K562 (cell line): Measurements from ENCODE around the gene FANCG. TPM values are rescaled to one million over a fixed set of nuclear protein-coding genes. Genes with fewer than 3 reads are reported as not detected.

Source experiments
- ARHGAP35 ChIP-seq: fragments of 450-650 bp; IDR thresholded peaks from 2 replicates; pipeline ENCODE4 v1.6.1; 2018; ENCODE audit not compliant: partially characterized antibody
- CREB1 ChIP-seq, 2 experiments: sonication (generic) in 1 of 2; formaldehyde crosslinking in 1 of 2; IDR thresholded peaks; 2 replicates each; pipeline versions ENCODE4 v1.6.1 to v1.8.0; 2012 to 2022; ENCODE audit warnings: inconsistent platforms in 1 of 2, mild to moderate bottlenecking in 1 of 2, missing genetic modification reagents in 1 of 2, moderate library complexity in 1 of 2
- ETV5 ChIP-seq: sonication (generic); formaldehyde crosslinking; IDR thresholded peaks from 2 replicates; pipeline ENCODE4 v1.4.0; 2020; ENCODE audit warnings: low read depth, mild to moderate bottlenecking, missing genetic modification reagents
- FOSL1 ChIP-seq: fragments of 200-800 bp; sonication (Bioruptor generic); conservative IDR thresholded peaks from 2 replicates; pipeline ENCODE4 v1.6.1; 2016; ENCODE audit warnings: missing genetic modification characterization, missing compliant biosample characterization
- HMG20A ChIP-seq: fragments of 450-650 bp; formaldehyde crosslinking; conservative IDR thresholded peaks from 2 replicates; pipeline ENCODE4 v1.4.0; 2020; ENCODE audit warnings: mild to moderate bottlenecking, mixed read lengths
- MAFF ChIP-seq: IDR thresholded peaks from 2 replicates; pipeline ENCODE4 v1.6.1; 2012; ENCODE audit warnings: low read length, improper control_type of control experiment
- NBN ChIP-seq: fragments of 450-650 bp; IDR thresholded peaks from 2 replicates; pipeline ENCODE4 v1.6.1; 2016; ENCODE audit warnings: low read depth, mild to moderate bottlenecking
- NR2C2 ChIP-seq, 2 experiments: fragments of 200-800 bp in 1 of 2; sonication (Bioruptor generic) in 1 of 2; sonication (generic) in 1 of 2; formaldehyde crosslinking in 1 of 2; IDR thresholded peaks; 2 replicates each; pipeline versions ENCODE4 v1.6.1 to v1.8.0; 2016 to 2022; ENCODE audit warnings: mild to moderate bottlenecking in 1 of 2, missing compliant biosample characterization in 1 of 2, missing genetic modification characterization in 1 of 2, missing genetic modification reagents in 1 of 2
- SMAD1 ChIP-seq: fragments of 150-350 bp; IDR thresholded peaks from 2 replicates; pipeline ENCODE4 v1.6.1; 2014; ENCODE audit warnings: low read length, low read depth; ENCODE audit not compliant: partially characterized antibody
- ZNF253 ChIP-seq: fragments of 250-450 bp; sonication (Bioruptor Pico); conservative IDR thresholded peaks from 2 replicates; pipeline ENCODE4 v1.6.1; 2021; ENCODE audit warnings: mild to moderate bottlenecking
- ZNF57 ChIP-seq: fragments of 450-650 bp; formaldehyde crosslinking; IDR thresholded peaks from 2 replicates; pipeline ENCODE4 v1.4.0; 2020; ENCODE audit warnings: mild to moderate bottlenecking, moderate library complexity
- ZNF586 ChIP-seq: fragments of 450-650 bp; formaldehyde crosslinking; conservative IDR thresholded peaks from 2 replicates; pipeline ENCODE4 v1.4.0; 2020; ENCODE audit warnings: mild to moderate bottlenecking, moderate library complexity
- ZNF79 ChIP-seq: fragments of 250-450 bp; sonication (Bioruptor Pico); IDR thresholded peaks from 2 replicates; pipeline ENCODE4 v1.4.0; 2020; ENCODE audit warnings: low read depth, mild to moderate bottlenecking, moderate library complexity
- ZNF830 ChIP-seq: fragments of 250-450 bp; sonication (Bioruptor Pico); IDR thresholded peaks from 2 replicates; pipeline ENCODE4 v1.5.0; 2021; ENCODE audit warnings: mild to moderate bottlenecking
- polyA plus RNA-seq, 8 experiments: library from polyadenylated mRNA; depleted of rRNA in 4 of 8; stranded (reverse) in 5 of 8; unstranded in 3 of 8; fragments of >200 nt; fragmentation: Nextera tagmentation in 2 of 8; fragmentation: Illumina TruSeq in 1 of 8; extraction: Ambion mirVana in 2 of 8; extraction: Trizol in 1 of 8; gene quantifications; 2 replicates each; pipeline versions ENCODE4 v1.2.1 to v1.2.3, GENCODE V29; 2011 to 2014; ENCODE audit warnings: inconsistent platforms in 1 of 8, missing spikeins in 1 of 8
- total RNA-seq, 7 experiments: library from RNA; depleted of rRNA in 6 of 7; stranded (reverse); fragments of >200 nt in 6 of 7; fragmentation: Illumina TruSeq in 2 of 7; extraction: Trizol in 2 of 7; gene quantifications; 2 replicates each; pipeline versions ENCODE4 v1.2.1 to v1.2.3, GENCODE V29; 2011 to 2021; ENCODE audit warnings: low replicate concordance in 1 of 7
- TF ChIP-seq, protein P1 (sequence below): fragments of 250-450 bp; sonication (Bioruptor Pico); IDR thresholded peaks from 2 replicates; pipeline ENCODE4 v1.5.0; 2020; ENCODE audit warnings: mild to moderate bottlenecking, borderline replicate concordance
- TF ChIP-seq, protein P2 (sequence below): fragments of 150-350 bp; conservative IDR thresholded peaks from 2 replicates; pipeline ENCODE4 v1.6.1; 2014; ENCODE audit warnings: low read length
- TF ChIP-seq, protein P3 (sequence below): sonication (generic); formaldehyde crosslinking; IDR thresholded peaks from 2 replicates; pipeline ENCODE4 v1.8.1; 2023; ENCODE audit warnings: mild to moderate bottlenecking, missing genetic modification reagents
- TF ChIP-seq, protein P4 (sequence below): fragments of 450-650 bp; IDR thresholded peaks from 2 replicates; pipeline ENCODE4 v1.6.1; 2016

FANCG gene
- total and polyA plus RNA-seq, 9 of the 15 experiments (the other 6 are each of a cell fraction or from before 2014, with no cell fraction given) = 7.5 to 43.9 (median 31.0) TPM

DNA sequence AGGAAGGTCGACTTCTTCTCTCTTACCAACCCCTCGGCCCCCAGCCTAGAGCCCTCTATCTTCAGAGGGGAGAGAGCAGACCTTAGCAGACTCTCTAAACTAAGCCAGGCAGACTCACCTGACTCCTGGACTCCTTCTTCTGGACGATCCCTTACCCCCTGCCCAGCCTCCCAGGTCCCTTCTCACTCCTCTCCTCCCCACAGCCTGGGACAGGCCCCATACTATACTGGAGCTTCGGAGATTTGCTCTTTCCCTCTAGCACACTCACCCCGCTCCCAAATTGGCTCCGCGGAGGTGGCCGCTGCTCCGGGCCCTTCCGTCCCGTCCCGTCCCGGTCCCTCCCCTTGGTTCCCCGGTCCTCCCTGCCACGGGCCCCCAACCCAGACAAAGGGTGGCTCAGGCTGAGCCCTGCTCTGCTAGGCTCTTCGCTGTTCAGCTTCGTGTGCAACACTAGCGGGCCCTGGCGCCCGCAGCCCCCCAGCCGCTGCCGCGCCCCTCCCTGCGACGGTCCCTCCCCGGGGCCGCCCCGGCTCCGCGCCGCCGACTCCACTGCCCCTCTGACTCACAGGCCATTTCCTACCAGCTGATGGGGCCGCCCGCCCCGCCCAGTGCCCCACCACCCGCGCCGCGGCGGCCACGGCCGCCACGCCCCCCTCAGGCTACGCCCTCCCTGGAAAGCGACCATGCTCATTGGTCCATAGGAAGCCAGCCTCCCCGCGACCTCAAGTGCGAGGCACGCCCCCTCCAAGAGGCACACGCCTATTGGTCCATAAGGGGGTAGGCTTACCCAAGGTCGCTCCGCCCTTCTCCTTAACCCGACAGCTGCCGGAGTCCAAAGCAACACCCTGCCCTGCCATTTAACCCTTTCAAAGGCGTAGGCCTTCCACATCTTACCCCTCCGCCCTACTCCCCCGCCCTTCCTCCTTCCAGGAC, 31.5 kb upstream of the FANCG start (continued):
- TF ChIP-seq, protein P1, sequence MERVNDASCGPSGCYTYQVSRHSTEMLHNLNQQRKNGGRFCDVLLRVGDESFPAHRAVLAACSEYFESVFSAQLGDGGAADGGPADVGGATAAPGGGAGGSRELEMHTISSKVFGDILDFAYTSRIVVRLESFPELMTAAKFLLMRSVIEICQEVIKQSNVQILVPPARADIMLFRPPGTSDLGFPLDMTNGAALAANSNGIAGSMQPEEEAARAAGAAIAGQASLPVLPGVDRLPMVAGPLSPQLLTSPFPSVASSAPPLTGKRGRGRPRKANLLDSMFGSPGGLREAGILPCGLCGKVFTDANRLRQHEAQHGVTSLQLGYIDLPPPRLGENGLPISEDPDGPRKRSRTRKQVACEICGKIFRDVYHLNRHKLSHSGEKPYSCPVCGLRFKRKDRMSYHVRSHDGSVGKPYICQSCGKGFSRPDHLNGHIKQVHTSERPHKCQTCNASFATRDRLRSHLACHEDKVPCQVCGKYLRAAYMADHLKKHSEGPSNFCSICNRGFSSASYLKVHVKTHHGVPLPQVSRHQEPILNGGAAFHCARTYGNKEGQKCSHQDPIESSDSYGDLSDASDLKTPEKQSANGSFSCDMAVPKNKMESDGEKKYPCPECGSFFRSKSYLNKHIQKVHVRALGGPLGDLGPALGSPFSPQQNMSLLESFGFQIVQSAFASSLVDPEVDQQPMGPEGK = no peak
- TF ChIP-seq FOSL1 (tag) (peak; percentile 83), ZNF830 (CRISPR knock-in tag) (no peak), CREB1 (IDR thresholded peaks at IDR 0.05) (no peak), CREB1 (CRISPR knock-in tag; IDR thresholded peaks at IDR 0.05) (no peak), ETV5 (CRISPR knock-in tag) (no peak), ZNF586 (CRISPR knock-in tag) (no peak), ARHGAP35 (no peak), ZNF253 (CRISPR knock-in tag) (no peak), ZNF79 (no peak), NBN (no peak), SMAD1 (no peak), NR2C2 (CRISPR knock-in tag; IDR thresholded peaks at IDR 0.05) (no peak), NR2C2 (tag; IDR thresholded peaks at IDR 0.05) (peak; percentile 36), MAFF (no peak), HMG20A (CRISPR knock-in tag) (no peak), ZNF57 (no peak)
- TF ChIP-seq, protein P2, sequence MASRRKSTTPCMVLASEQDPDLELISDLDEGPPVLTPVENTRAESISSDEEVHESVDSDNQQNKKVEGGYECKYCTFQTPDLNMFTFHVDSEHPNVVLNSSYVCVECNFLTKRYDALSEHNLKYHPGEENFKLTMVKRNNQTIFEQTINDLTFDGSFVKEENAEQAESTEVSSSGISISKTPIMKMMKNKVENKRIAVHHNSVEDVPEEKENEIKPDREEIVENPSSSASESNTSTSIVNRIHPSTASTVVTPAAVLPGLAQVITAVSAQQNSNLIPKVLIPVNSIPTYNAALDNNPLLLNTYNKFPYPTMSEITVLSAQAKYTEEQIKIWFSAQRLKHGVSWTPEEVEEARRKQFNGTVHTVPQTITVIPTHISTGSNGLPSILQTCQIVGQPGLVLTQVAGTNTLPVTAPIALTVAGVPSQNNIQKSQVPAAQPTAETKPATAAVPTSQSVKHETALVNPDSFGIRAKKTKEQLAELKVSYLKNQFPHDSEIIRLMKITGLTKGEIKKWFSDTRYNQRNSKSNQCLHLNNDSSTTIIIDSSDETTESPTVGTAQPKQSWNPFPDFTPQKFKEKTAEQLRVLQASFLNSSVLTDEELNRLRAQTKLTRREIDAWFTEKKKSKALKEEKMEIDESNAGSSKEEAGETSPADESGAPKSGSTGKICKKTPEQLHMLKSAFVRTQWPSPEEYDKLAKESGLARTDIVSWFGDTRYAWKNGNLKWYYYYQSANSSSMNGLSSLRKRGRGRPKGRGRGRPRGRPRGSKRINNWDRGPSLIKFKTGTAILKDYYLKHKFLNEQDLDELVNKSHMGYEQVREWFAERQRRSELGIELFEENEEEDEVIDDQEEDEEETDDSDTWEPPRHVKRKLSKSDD = no peak
- TF ChIP-seq, protein P3, sequence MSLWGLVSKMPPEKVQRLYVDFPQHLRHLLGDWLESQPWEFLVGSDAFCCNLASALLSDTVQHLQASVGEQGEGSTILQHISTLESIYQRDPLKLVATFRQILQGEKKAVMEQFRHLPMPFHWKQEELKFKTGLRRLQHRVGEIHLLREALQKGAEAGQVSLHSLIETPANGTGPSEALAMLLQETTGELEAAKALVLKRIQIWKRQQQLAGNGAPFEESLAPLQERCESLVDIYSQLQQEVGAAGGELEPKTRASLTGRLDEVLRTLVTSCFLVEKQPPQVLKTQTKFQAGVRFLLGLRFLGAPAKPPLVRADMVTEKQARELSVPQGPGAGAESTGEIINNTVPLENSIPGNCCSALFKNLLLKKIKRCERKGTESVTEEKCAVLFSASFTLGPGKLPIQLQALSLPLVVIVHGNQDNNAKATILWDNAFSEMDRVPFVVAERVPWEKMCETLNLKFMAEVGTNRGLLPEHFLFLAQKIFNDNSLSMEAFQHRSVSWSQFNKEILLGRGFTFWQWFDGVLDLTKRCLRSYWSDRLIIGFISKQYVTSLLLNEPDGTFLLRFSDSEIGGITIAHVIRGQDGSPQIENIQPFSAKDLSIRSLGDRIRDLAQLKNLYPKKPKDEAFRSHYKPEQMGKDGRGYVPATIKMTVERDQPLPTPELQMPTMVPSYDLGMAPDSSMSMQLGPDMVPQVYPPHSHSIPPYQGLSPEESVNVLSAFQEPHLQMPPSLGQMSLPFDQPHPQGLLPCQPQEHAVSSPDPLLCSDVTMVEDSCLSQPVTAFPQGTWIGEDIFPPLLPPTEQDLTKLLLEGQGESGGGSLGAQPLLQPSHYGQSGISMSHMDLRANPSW = no peak
- TF ChIP-seq, protein P4, sequence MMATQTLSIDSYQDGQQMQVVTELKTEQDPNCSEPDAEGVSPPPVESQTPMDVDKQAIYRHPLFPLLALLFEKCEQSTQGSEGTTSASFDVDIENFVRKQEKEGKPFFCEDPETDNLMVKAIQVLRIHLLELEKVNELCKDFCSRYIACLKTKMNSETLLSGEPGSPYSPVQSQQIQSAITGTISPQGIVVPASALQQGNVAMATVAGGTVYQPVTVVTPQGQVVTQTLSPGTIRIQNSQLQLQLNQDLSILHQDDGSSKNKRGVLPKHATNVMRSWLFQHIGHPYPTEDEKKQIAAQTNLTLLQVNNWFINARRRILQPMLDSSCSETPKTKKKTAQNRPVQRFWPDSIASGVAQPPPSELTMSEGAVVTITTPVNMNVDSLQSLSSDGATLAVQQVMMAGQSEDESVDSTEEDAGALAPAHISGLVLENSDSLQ = peak; percentile 37; the same call in 1 of the 2 replicates
